ENCODE data around the gene KIAA0825.

Gene KIAA0825

GRCh38 chr5:94192658-94193391 is 425.6 kb downstream of the KIAA0825 start:
- TF ChIP-seq GATA3 (IDR thresholded peaks at IDR 0.05; ENCODE audit: low read depth, low read length) (no peak), GATA2 (IDR thresholded peaks at IDR 0.05; ENCODE audit: low read depth, low read length) (no peak)

- TF ChIP-seq GATA3 (IDR thresholded peaks at IDR 0.05; ENCODE audit: low read depth, low read length) (no peak), GATA2 (IDR thresholded peaks at IDR 0.05; ENCODE audit: low read depth, low read length) (no peak)
Measured at GRCh38 chr5:94191604-94192003, 426.8 kb downstream of the KIAA0825 start.

- TF ChIP-seq GATA3 (IDR thresholded peaks at IDR 0.05; ENCODE audit: low read depth, low read length) (no peak), GATA2 (IDR thresholded peaks at IDR 0.05; ENCODE audit: low read depth, low read length) (no peak)
Measured at GRCh38 chr5:94188725-94189124, 429.7 kb downstream of the KIAA0825 start.

GRCh38 chr5:94184870-94185269 is 433.5 kb downstream of the KIAA0825 start:
- TF ChIP-seq GATA3 (IDR thresholded peaks at IDR 0.05; ENCODE audit: low read depth, low read length) (no peak), GATA2 (IDR thresholded peaks at IDR 0.05; ENCODE audit: low read depth, low read length) (no peak)

- TF ChIP-seq GATA2 (IDR thresholded peaks at IDR 0.05; ENCODE audit: low read depth, low read length) (no peak), GATA3 (IDR thresholded peaks at IDR 0.05; ENCODE audit: low read depth, low read length) (no peak)
Measured at GRCh38 chr5:94181895-94182294, 436.5 kb downstream of the KIAA0825 start.

GRCh38 chr5:94180761-94181160 is 437.6 kb downstream of the KIAA0825 start:
- TF ChIP-seq GATA3 (IDR thresholded peaks at IDR 0.05; ENCODE audit: low read depth, low read length) (no peak), GATA2 (IDR thresholded peaks at IDR 0.05; ENCODE audit: low read depth, low read length) (no peak)

- no peak for TF ChIP-seq GATA2 (IDR thresholded peaks at IDR 0.05; ENCODE audit: low read depth, low read length)
- TF ChIP-seq GATA3 (IDR thresholded peaks at IDR 0.05; ENCODE audit: low read depth, low read length), result no peak
Measured at GRCh38 chr5:94175912-94176311, 442.5 kb downstream of the KIAA0825 start.

- TF ChIP-seq GATA3 (IDR thresholded peaks at IDR 0.05; ENCODE audit: low read depth, low read length), result no peak
- TF ChIP-seq GATA2 (IDR thresholded peaks at IDR 0.05; ENCODE audit: low read depth, low read length), result no peak
Measured at GRCh38 chr5:94174748-94175411, 443.5 kb downstream of the KIAA0825 start.

GRCh38 chr5:94173100-94173499 is 445.3 kb downstream of the KIAA0825 start:
- TF ChIP-seq GATA3 (IDR thresholded peaks at IDR 0.05; ENCODE audit: low read depth, low read length) (no peak), GATA2 (IDR thresholded peaks at IDR 0.05; ENCODE audit: low read depth, low read length) (no peak)

- TF ChIP-seq GATA2 (IDR thresholded peaks at IDR 0.05; ENCODE audit: low read depth, low read length), result no peak
- no peak for TF ChIP-seq GATA3 (IDR thresholded peaks at IDR 0.05; ENCODE audit: low read depth, low read length)
Measured at GRCh38 chr5:94168151-94168550, 450.3 kb downstream of the KIAA0825 start.

- no peak for TF ChIP-seq GATA3 (IDR thresholded peaks at IDR 0.05; ENCODE audit: low read depth, low read length)
- TF ChIP-seq GATA2 (IDR thresholded peaks at IDR 0.05; ENCODE audit: low read depth, low read length), result no peak
Measured at GRCh38 chr5:94161801-94162200, 456.6 kb downstream of the KIAA0825 start.

- no peak for TF ChIP-seq GATA2 (IDR thresholded peaks at IDR 0.05; ENCODE audit: low read depth, low read length)
Measured at GRCh38 chr5:94159144-94159543, 459.3 kb downstream of the KIAA0825 start.

- TF ChIP-seq GATA3 (IDR thresholded peaks at IDR 0.05; ENCODE audit: low read depth, low read length) (no peak), GATA2 (IDR thresholded peaks at IDR 0.05; ENCODE audit: low read depth, low read length) (no peak)
Measured at GRCh38 chr5:94157704-94158539, 460.5 kb downstream of the KIAA0825 start.

GRCh38 chr5:94154672-94155071 is 463.7 kb downstream of the KIAA0825 start:
- TF ChIP-seq GATA3 (IDR thresholded peaks at IDR 0.05; ENCODE audit: low read depth, low read length) (no peak), GATA2 (IDR thresholded peaks at IDR 0.05; ENCODE audit: low read depth, low read length) (no peak)
